WTC11 (cell line): ENCODE results near the gene MIAT. TPM values are rescaled to one million over a fixed set of nuclear protein-coding genes. Genes with fewer than 3 reads are reported as not detected.

ENCODE experiments used
- ATAC-seq: fragments of 200-7000 bp; cut with Tn5 transposase; 2 replicates; pipeline ENCODE4 v1.10.0; 2021; ENCODE audit warnings: mild to moderate bottlenecking, moderate library complexity
- CTCF ChIA-PET: fragments of 300-600 bp; sonication (Branson Sonifier 250); formaldehyde crosslinking; loops from one replicate; lab custom pipeline; 2021; ENCODE audit warnings: antibody characterized with exemption; lab: Charles Lee
- POLR2A ChIA-PET: fragments of 350-600 bp; sonication (Branson Sonifier 250); formaldehyde crosslinking; loops from one replicate; lab custom pipeline; 2021; ENCODE audit warnings: antibody characterized with exemption; lab: Charles Lee
- DNase-seq: peaks from one replicate; pipeline ENCODE4 v3.0.0; 2021; ENCODE audit warnings: low spot score
- H3K27ac Mint-ChIP-seq: 2 replicates; pipeline ENCODE4 v1.8.0; 2021; ENCODE audit warnings: mixed read lengths
- H3K27me3 Mint-ChIP-seq: 2 replicates; pipeline ENCODE4 v1.8.0; 2021; ENCODE audit warnings: low read depth, mild to moderate bottlenecking, moderate library complexity, mixed read lengths
- H3K36me3 Mint-ChIP-seq: 2 replicates; pipeline ENCODE4 v1.8.0; 2021; ENCODE audit warnings: mixed read lengths
- H3K4me1 Mint-ChIP-seq: 2 replicates; pipeline ENCODE4 v1.8.0; 2022; ENCODE audit warnings: mixed read lengths
- H3K4me3 Mint-ChIP-seq: 2 replicates; pipeline ENCODE4 v1.8.0; 2021; ENCODE audit warnings: mild to moderate bottlenecking, moderate library complexity, mixed read lengths
- H3K9me3 Mint-ChIP-seq: 2 replicates; pipeline ENCODE4 v1.8.0; 2021; ENCODE audit warnings: mixed read lengths
- AFF4 ChIP-seq: sonication (generic); formaldehyde crosslinking; IDR thresholded peaks from 2 replicates; pipeline ENCODE4 v1.8.1; 2023; ENCODE audit warnings: mild to moderate bottlenecking, missing genetic modification reagents, borderline replicate concordance
- ATF3 ChIP-seq: sonication (generic); formaldehyde crosslinking; conservative IDR thresholded peaks from 2 replicates; pipeline ENCODE4 v1.8.1; 2022; ENCODE audit warnings: mild to moderate bottlenecking, missing genetic modification reagents
- CBFB ChIP-seq: sonication (generic); formaldehyde crosslinking; IDR thresholded peaks from 2 replicates; pipeline ENCODE4 v1.8.1; 2022; ENCODE audit warnings: mild to moderate bottlenecking, low read depth, missing genetic modification reagents
- CREB1 ChIP-seq: sonication (generic); formaldehyde crosslinking; IDR thresholded peaks from 2 replicates; pipeline ENCODE4 v1.8.0; 2023; ENCODE audit warnings: mild to moderate bottlenecking, missing genetic modification reagents
- ELF4 ChIP-seq: sonication (generic); formaldehyde crosslinking; IDR thresholded peaks from 2 replicates; pipeline ENCODE4 v1.8.1; 2022; ENCODE audit warnings: low read depth, mild to moderate bottlenecking, moderate library complexity, missing genetic modification reagents
- ESRRA ChIP-seq: sonication (generic); formaldehyde crosslinking; IDR thresholded peaks from 2 replicates; pipeline ENCODE4 v1.8.1; 2022; ENCODE audit warnings: mild to moderate bottlenecking, missing genetic modification reagents, borderline replicate concordance
- FOXP1 ChIP-seq: sonication (generic); formaldehyde crosslinking; IDR thresholded peaks from 2 replicates; pipeline ENCODE4 v1.8.0; 2022; ENCODE audit warnings: missing genetic modification reagents, mild to moderate bottlenecking, moderate library complexity, borderline replicate concordance
- GABPB1 ChIP-seq: sonication (generic); formaldehyde crosslinking; IDR thresholded peaks from 2 replicates; pipeline ENCODE4 v1.8.1; 2023; ENCODE audit warnings: mild to moderate bottlenecking, missing genetic modification reagents
- HMGA2 ChIP-seq: fragments of 250-450 bp; sonication (Bioruptor Pico); IDR thresholded peaks from 2 replicates; pipeline ENCODE4 v1.4.0; 2021; ENCODE audit warnings: mild to moderate bottlenecking, moderate library complexity
- JAZF1 ChIP-seq: fragments of 250-450 bp; sonication (Bioruptor Pico); IDR thresholded peaks from 2 replicates; pipeline ENCODE4 v1.9.0; 2021; ENCODE audit warnings: moderate library complexity, mild to moderate bottlenecking, inconsistent platforms
- JUN ChIP-seq: sonication (generic); formaldehyde crosslinking; IDR thresholded peaks from 2 replicates; pipeline ENCODE4 v1.8.0; 2023; ENCODE audit warnings: mild to moderate bottlenecking, missing genetic modification reagents
- KAT7 ChIP-seq: sonication (generic); formaldehyde crosslinking; IDR thresholded peaks from 2 replicates; pipeline ENCODE4 v1.8.1; 2023; ENCODE audit warnings: missing genetic modification reagents, mild to moderate bottlenecking, borderline replicate concordance
- MLX ChIP-seq: sonication (generic); formaldehyde crosslinking; IDR thresholded peaks from 2 replicates; pipeline ENCODE4 v1.8.1; 2023; ENCODE audit warnings: mild to moderate bottlenecking, missing genetic modification reagents, moderate library complexity
- NFE2L1 ChIP-seq: sonication (generic); formaldehyde crosslinking; IDR thresholded peaks from 2 replicates; pipeline ENCODE4 v1.8.1; 2023; ENCODE audit warnings: missing genetic modification reagents
- NR2C2 ChIP-seq: sonication (generic); formaldehyde crosslinking; IDR thresholded peaks from 2 replicates; pipeline ENCODE4 v1.8.0; 2022; ENCODE audit warnings: mild to moderate bottlenecking, missing genetic modification reagents
- SMAD4 ChIP-seq: sonication (generic); formaldehyde crosslinking; IDR thresholded peaks from 2 replicates; pipeline ENCODE4 v1.8.0; 2022; ENCODE audit warnings: mild to moderate bottlenecking, missing genetic modification reagents
- TP53 ChIP-seq: sonication (generic); formaldehyde crosslinking; IDR thresholded peaks from 2 replicates; pipeline ENCODE4 v1.8.1; 2023; ENCODE audit warnings: mild to moderate bottlenecking, missing genetic modification reagents
- ZBTB21 ChIP-seq: sonication (generic); formaldehyde crosslinking; IDR thresholded peaks from 2 replicates; pipeline ENCODE4 v1.8.1; 2023; ENCODE audit warnings: mild to moderate bottlenecking, missing genetic modification reagents, borderline replicate concordance
- ZNF219 ChIP-seq: sonication (generic); formaldehyde crosslinking; IDR thresholded peaks from 2 replicates; pipeline ENCODE4 v1.8.0; 2023; ENCODE audit warnings: missing genetic modification reagents, mild to moderate bottlenecking, borderline replicate concordance
- ZNF416 ChIP-seq: fragments of 250-450 bp; sonication (Bioruptor Pico); IDR thresholded peaks from 2 replicates; pipeline ENCODE4 v1.9.0; 2021; ENCODE audit warnings: mild to moderate bottlenecking, inconsistent platforms
- ZNF423 ChIP-seq: fragments of 250-450 bp; sonication (Bioruptor Pico); IDR thresholded peaks from 2 replicates; pipeline ENCODE4 v2.1.2; 2022; ENCODE audit warnings: mild to moderate bottlenecking, moderate library complexity
- ZNF532 ChIP-seq: fragments of 250-450 bp; sonication (Bioruptor Pico); IDR thresholded peaks from 2 replicates; pipeline ENCODE4 v1.9.0; 2021; ENCODE audit warnings: mild to moderate bottlenecking, borderline replicate concordance
- ZNF671 ChIP-seq: fragments of 250-450 bp; sonication (Bioruptor Pico); IDR thresholded peaks from 2 replicates; pipeline ENCODE4 v1.8.0; 2021; ENCODE audit warnings: mild to moderate bottlenecking
- total RNA-seq: library from RNA; stranded (reverse); gene quantifications from 3 replicates; pipeline ENCODE4 v1.2.3, GENCODE V29; 2021
- TF ChIP-seq, protein P1 (sequence below): sonication (generic); formaldehyde crosslinking; IDR thresholded peaks from 2 replicates; pipeline ENCODE4 v1.8.0; 2022; ENCODE audit warnings: mild to moderate bottlenecking, missing genetic modification reagents
- TF ChIP-seq, protein P2 (sequence below): fragments of 250-450 bp; sonication (Bioruptor Pico); IDR thresholded peaks from 2 replicates; pipeline ENCODE4 v1.9.0; 2021; ENCODE audit warnings: mild to moderate bottlenecking

The MIAT gene
- total RNA-seq, 1 experiment from 2014 or later: 50.7 TPM

DNA sequence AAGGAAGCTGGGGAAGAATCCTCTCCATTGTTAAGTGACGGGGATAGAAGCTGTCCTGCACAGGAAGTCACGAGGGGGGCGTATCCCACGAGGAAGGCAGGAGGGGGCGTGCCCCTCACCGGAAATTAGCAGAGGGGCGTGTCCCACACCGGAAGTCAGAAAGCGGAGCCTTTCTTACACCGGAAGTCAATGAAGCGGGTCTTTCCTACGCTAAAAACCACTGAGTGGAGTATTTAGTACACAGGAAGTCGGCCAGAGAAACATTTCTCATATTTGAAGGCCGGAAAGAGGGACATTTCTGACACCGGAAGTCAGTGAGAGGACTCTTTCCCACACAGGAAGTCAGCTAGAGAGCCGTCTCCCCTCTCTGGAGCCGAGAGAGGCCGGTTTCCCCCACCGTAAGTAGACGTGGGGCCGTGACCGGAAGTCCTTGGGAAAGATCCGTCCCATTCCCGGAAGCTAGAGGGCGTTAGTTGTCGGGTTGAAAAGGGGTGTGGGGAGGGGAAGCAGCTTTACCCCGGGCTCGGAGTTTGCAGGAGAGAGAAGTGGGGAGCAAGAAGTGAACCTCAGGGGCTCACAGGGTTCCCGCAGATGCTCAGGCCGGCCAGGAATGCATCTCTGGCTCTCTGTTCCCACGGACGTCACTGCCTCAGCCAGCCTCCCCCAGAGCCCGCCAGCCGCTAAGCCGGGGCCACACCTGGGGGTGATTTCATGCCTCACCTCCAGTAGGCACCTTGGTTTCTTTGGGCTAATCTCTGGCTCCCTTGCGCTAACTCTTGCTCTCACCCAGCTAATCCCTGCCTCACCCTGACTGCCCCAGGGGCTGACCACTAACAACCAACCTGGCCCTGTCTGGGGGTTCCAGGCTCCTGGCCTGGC is 15.4 kb downstream of the MIAT start:
- ATAC-seq (peak; percentile 76), DNase-seq (peak; percentile 90)
- CTCF ChIA-PET: interaction anchor here (0.6 to 1.9 kb wide), 20 partner anchors 7 to 359 kb away, joined by 3 to 24 read pairs (median 3); partner anchors contain the start of genes HPS4, MIAT, SRRD and TPST2
- peaks cover 8% of the 10 kb centered on the region; the same call in 1 of the 2 replicates for H3K36me3 Mint-ChIP-seq
- peak overlapping the region; percentile 92 for H3K27ac Mint-ChIP-seq
- no peaks in the 10 kb centered on the region for H3K9me3 Mint-ChIP-seq
- H3K4me3 Mint-ChIP-seq: peak overlapping the region; percentile 89
- peaks cover 56% of the 10 kb centered on the region for H3K4me1 Mint-ChIP-seq
- POLR2A ChIA-PET: interaction anchor here (1.6 kb wide), 1 partner anchor 8 kb away, joined by 8 read pairs; no protein-coding TSS in a partner anchor
- H3K27me3 Mint-ChIP-seq: no peaks in the 10 kb centered on the region
- TF ChIP-seq MLX (CRISPR knock-in tag) (no peak), SMAD4 (CRISPR knock-in tag) (no peak), HMGA2 (CRISPR knock-in tag) (0 out of 2 replicates have a peak, but pooled peaks have one; percentile 5), ZNF416 (CRISPR knock-in tag) (peak; percentile 80; the same call in 1 of the 2 replicates), GABPB1 (CRISPR knock-in tag) (no peak; the same call in 1 of the 2 replicates), JUN (CRISPR knock-in tag) (no peak), ZNF671 (CRISPR knock-in tag) (no peak), FOXP1 (CRISPR knock-in tag) (peak; percentile 75; the same call in 1 of the 2 replicates), NR2C2 (CRISPR knock-in tag) (no peak), ZNF219 (CRISPR knock-in tag) (no peak), NFE2L1 (CRISPR knock-in tag) (no peak), CREB1 (CRISPR knock-in tag) (no peak), ELF4 (CRISPR knock-in tag) (no peak), ATF3 (no peak), ZNF423 (no peak), TP53 (CRISPR knock-in tag) (peak; percentile 64; the same call in 1 of the 2 replicates), CBFB (CRISPR knock-in tag) (peak; percentile 75; the same call in 1 of the 2 replicates), ZBTB21 (CRISPR knock-in tag) (no peak), KAT7 (CRISPR knock-in tag) (no peak), AFF4 (CRISPR knock-in tag) (peak; percentile 79; the same call in 1 of the 2 replicates), ESRRA (CRISPR knock-in tag) (no peak), ZNF532 (CRISPR knock-in tag) (no peak), JAZF1 (CRISPR knock-in tag) (no peak)
- TF ChIP-seq, protein P1, sequence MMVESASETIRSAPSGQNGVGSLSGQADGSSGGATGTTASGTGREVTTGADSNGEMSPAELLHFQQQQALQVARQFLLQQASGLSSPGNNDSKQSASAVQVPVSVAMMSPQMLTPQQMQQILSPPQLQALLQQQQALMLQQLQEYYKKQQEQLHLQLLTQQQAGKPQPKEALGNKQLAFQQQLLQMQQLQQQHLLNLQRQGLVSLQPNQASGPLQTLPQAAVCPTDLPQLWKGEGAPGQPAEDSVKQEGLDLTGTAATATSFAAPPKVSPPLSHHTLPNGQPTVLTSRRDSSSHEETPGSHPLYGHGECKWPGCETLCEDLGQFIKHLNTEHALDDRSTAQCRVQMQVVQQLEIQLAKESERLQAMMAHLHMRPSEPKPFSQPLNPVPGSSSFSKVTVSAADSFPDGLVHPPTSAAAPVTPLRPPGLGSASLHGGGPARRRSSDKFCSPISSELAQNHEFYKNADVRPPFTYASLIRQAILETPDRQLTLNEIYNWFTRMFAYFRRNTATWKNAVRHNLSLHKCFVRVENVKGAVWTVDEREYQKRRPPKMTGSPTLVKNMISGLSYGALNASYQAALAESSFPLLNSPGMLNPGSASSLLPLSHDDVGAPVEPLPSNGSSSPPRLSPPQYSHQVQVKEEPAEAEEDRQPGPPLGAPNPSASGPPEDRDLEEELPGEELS (CRISPR knock-in tag): no peak
- TF ChIP-seq, protein P2, sequence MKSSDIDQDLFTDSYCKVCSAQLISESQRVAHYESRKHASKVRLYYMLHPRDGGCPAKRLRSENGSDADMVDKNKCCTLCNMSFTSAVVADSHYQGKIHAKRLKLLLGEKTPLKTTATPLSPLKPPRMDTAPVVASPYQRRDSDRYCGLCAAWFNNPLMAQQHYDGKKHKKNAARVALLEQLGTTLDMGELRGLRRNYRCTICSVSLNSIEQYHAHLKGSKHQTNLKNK (CRISPR knock-in tag): no peak
